GM19238 (cell line): ENCODE measurements around the gene RASAL3.
"Not testable (repeated sequence)": the region's sequence is repeated elsewhere in the genome, so short reads cannot be mapped to it uniquely, and the experiment has no call there.

ENCODE experiments used
- DNase-seq: peaks from one replicate; pipeline ENCODE4 v3.0.0; 2011; ENCODE audit warnings: low spot score; ENCODE audit not compliant: insufficient read length

Gene RASAL3

GRCh38 chr19:15473821-15474220 is 9.5 kb upstream of the RASAL3 start:
- not testable (repeated sequence) for DNase-seq

DNA sequence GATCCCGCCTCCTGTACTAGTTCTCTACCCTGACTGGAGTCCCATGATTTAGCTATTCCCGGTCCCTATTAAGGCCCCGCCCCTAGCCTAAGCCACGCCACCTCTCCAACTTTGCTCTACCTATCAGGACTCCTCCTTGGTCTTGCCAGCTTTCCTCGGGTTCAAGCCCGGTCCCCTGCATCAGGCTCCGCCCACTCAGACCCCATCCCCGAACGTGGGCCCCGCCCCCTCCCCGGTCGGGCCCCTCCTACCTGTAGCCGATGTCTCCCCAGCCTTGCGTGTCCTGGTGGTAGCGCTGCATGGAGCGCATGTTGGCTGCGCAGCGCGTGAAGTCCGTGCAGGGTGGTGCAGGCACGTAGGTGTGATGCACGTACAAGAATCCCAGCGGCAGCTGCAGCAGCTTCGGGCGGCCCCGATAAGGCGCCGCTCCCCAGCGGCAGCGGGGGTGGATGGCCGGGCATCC is 7.3 kb upstream of the RASAL3 start:
- DNase-seq = no peak

DNA sequence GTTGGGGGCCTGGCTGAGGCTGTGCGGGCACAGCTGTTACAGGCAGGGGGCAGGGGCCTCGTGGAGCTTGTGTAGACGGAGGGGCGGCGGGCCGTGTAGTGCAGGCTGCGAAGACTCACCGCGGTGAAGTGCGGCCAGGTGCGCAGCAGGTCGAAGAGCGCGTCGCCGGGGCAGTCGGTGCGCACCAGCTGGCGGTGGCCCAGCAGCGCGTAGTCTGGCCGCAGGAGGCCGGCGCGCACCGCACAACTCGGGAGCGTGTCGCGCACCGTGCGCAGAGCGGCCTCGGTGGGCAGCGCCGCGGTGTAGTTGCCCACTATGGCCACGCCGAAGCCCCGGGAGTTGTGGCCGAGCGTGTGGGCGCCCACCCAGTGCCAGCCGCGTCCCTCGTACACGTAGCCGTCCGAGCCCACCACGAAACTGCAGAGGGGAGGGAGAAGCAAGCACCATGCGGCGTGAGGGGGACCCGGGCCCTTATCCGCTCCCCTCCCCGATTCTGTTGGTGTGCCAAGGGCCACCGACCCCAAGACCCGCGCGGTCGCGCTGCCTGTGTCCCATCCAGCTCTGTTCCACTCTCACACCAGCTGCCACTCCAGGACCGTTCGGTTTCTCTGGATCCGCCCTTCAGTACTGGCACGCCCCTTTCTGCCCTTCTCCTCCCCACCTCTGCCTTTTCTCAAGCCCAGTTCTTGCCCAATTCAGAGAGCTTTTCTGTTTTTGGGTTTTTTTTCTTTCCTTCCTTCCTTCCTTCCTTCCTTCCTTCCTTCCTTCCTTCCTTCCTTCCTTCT is 5.4 kb upstream of the RASAL3 start:
- DNase-seq = no peak

GRCh38 chr19:15468675-15469512 is 4.5 kb upstream of the RASAL3 start:
- DNase-seq = no peak

DNA sequence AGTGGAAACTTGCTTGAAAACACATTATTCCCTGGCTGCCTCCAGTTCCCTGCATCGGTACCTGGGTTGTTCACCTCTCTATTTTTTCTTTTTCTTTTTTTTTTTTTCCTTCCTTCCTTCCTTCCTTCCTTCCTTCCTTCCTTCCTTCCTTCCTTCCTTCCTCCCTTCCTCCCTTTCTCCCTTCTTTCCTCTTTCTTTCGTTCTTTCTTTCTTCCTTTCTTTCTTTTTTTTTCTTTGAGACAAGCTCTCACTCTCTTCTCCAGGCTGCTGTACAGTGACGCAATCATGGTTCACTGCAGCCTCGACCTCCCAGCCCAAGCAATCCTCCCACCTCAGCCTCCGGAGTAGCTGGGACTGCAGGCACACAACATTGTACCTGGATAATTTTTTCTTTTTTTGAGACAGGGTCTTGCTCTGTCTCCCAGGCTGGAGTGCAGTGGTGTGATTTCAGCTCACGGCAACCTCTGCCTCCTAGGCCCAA is 3.4 kb upstream of the RASAL3 start:
- no peak for DNase-seq

DNA sequence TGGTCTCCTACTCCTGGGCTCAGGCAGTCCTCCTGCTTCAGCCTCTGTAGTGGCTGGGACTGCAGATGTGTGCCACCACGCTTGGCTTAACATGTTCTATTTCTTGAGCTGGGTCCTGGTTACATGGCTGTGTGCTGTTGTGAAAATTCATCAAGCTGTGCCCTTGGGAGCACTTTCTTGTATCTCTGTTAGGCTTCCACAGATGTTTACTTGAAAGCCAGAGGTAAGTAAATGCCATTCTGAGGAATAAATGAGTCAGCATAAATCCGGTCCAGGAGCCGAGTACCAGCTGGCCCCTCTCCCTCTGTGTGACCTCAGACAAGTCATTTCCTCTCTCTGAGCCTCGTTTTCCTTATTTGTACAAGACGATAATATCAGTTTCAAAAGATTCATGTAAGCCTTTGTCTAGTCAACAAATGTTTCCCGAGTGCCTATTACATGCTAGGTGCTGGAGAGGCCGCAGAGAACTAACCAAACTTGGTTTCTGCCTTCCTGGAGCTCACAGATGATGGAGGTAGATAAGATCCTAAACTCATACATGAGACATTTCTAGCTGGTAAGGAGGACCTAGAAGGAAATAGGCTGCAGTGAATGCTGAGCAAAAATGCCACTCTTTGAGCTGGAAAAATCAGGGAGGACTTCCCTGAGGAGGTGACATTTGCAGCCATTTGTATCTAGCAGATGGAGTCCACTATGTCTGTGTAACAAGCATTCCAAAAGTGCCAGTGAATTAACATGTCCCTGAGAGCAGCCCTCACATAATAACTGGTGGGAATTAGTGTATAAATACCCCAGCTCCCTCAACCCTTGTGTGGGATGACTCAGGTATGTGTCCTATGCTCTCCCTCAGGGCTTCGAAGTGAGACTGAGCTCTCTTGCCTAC is 2.7 kb upstream of the RASAL3 start:
- DNase-seq = no peak

GRCh38 chr19:15463861-15464371 is 428 bp downstream of the RASAL3 start:
- DNase-seq = peak; percentile 78

- DNase-seq = no peak
Measured at GRCh38 chr19:15461694-15462093, 2.6 kb downstream of the RASAL3 start.

- DNase-seq = no peak
Measured at GRCh38 chr19:15457701-15458484, 6.5 kb downstream of the RASAL3 start.

DNA sequence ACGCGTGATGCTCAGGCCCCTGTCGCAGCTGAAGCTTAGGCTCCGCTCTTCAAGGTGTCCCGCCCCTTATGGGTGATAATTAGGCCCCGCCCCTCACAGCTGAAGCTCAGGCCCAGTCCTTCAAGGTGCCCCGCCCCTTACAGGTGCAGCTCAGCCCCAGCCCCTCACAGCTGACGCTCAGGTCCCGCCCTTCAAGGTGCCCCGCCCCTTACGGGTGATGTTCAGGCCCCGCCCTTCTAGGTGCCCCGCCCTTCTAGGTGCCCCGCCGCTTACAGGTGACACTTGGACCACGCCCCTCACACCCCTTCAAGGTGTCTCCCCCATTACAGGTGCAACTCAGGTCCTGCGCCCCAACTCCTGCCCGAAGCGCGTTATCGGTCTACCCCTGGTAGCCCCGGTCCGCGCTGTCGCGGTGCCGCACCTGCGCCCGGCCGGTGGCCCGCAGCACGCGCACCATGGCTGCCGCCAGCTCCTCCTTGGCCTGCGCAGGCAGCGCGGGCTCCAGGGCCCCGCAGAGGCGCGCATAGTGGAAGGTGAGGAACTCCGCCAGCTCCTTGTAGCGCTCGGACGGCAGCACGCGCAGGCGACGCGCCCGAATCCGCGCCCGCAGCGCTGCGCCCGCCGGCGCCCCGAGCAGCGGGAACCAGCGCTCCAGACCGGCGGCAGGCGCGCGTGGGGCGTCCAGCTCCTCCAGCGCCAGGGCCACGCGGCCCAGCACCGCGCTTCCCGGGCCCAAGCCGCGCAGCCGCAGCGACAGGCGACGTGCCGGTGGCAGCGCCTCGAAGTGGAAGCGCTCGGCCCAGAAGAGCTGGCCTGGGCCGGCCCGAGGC is 7.3 kb downstream of the RASAL3 start:
- no peak for DNase-seq

- no peak for DNase-seq
Measured at GRCh38 chr19:15456441-15456840, 7.9 kb downstream of the RASAL3 start.

DNA sequence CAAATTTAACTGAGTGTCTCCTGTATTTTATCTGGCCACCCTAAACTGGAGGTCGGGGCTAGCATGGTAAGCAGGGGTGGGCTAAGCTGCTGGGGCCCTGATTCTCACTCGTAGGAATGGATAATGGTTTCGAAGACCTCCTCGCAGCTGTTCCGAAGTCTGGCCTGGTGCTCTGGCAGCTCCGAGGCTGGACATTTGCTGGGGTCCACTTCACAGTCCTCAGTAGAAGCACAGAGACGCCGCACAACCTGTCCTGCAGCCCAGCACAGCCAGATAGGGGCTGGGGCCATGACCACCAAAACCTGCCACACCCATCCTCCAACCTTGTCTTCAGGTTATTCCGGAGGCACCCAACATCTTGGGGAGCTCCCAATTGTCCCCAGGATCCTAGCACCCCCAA is 8.3 kb downstream of the RASAL3 start:
- DNase-seq = no peak

DNA sequence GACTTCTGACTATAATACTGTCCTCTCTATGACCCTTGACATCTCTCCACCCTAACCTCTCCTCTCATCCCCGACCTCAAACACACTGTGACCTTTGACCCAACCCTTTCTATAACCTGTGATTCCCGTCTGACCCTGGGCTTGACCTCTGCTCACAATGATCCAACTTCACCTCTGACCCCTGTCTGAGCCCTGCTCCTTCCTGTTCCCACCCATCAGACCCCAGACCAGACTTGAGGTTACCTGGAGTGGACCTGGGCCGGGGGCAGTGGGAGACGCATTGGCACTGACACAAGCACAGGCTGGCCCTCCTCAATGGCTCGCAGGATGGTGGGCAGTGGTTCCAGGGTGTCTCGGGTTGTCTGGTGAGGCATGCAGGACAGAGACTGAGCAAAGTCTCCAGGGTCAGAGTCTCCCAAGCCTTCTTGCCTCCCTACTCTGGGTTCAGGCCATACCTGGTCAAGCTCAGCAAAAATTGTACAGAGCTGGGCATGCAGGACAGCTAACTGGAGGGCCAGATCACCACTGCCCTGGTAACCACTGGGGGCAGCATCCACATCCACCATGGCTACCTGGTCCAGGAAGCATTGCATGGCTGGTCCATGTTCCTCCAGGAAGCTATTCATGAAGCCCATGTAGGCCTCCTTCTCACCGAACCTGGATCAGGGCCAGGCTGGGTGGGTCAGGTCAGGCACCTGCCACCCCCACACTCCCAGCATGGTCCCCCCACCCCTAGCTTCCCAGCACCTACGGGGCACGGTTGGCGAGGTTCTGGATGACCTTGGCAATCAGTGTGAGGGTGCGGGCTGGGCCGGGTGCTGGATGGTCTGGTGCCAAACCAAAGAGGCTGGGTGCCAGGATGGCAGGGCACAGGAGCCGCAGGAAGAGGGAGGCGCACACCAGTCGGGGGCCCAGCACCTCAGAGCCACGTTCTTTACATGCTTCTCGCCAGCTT is 10.2 kb downstream of the RASAL3 start:
- no peak for DNase-seq

- no peak for DNase-seq
Measured at GRCh38 chr19:15453091-15453578, 11.2 kb downstream of the RASAL3 start.

DNA sequence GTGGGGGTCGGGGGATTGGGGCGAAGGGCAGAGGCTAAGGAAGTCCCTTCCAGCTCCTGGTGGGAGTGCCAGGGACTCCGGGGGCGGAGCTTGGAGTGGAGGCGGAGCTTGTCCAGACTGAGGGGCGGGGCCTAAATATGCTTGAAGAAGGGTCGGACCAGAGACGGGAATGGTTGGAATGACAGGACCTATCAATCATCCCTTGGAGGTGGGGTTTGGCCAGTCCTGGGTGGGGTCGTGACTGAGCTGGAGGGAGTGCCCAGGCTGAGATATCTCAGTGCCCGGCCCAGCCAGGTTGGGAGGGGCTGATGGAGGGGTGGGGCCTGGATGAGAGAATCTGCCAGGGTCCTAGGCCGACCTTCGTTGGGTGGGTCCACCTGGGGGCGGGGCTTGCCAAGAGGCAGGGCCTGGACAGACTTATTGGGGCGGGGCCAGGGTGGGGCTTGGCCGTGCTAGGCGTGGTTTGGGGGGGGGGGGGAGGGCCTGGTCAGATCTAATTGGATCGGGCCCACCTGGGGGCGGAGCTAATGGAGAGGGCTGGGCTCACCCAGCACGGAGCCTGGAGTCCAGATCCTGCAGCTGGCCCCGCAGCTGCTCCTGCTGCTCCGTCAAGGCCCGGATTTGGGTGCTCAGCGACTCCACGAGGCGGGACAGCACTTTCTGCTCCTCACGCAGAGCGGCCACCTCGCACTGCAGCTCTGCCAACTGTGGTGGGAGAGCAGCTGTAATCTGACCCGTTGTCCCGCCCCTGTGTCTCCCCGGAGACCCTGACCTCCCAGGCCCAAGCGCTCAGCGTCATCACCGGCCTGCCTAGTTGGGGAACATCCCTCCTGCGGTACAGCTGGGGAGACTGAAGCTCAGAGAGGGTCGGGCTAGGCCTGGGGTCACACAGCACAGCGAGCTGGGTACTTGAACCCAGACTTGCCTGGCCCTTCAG is 12.0 kb downstream of the RASAL3 start:
- DNase-seq = no peak

GRCh38 chr19:15450528-15450890 is 13.8 kb downstream of the RASAL3 start:
- DNase-seq = no peak
